Measurements from ENCODE around the gene CDK5.

Gene CDK5

DNA sequence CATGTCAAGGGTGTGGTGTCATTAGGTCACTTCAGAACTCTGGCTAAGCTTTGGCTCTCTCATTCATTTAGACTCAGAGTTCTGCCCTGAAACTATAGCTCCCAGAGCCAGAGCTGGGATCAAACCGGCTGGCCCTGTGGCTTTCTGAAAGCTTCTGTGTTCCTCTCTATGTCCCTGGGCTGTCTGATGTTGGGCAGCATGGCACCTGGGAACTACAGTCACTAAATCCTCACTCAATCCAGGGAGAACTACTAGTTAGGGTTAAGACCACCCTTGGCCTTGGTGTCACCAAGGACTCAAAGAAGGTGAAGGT, 46.6 kb downstream of the CDK5 start:
- H3K4me1 ChIP-seq (ENCODE audit: low read length), result no peaks in the 10 kb centered on the region
- no peaks in the 10 kb centered on the region for H3K27me3 ChIP-seq (ENCODE audit: low read depth, low read length)
- no peak overlapping the region for H3K27ac ChIP-seq (ENCODE audit: low read length)
- no peaks in the 10 kb centered on the region for H4K20me1 ChIP-seq (ENCODE audit: insufficient read depth, low read length)
- no peaks in the 10 kb centered on the region for H3K9me3 ChIP-seq (ENCODE audit: insufficient read depth, low read length)
- no peak overlapping the region for H2AFZ ChIP-seq (ENCODE audit: low read depth, low read length)
- no peaks in the 10 kb centered on the region for H3K79me2 ChIP-seq (ENCODE audit: low read length)
- H3K9ac ChIP-seq (ENCODE audit: low read length), result no peak overlapping the region
- H3K36me3 ChIP-seq (replicated peaks; ENCODE audit: low read depth, low read length), result no peaks in the 10 kb centered on the region
- H3K4me3 ChIP-seq (ENCODE audit: low read length), result no peak overlapping the region
- TF ChIP-seq, protein P1, sequence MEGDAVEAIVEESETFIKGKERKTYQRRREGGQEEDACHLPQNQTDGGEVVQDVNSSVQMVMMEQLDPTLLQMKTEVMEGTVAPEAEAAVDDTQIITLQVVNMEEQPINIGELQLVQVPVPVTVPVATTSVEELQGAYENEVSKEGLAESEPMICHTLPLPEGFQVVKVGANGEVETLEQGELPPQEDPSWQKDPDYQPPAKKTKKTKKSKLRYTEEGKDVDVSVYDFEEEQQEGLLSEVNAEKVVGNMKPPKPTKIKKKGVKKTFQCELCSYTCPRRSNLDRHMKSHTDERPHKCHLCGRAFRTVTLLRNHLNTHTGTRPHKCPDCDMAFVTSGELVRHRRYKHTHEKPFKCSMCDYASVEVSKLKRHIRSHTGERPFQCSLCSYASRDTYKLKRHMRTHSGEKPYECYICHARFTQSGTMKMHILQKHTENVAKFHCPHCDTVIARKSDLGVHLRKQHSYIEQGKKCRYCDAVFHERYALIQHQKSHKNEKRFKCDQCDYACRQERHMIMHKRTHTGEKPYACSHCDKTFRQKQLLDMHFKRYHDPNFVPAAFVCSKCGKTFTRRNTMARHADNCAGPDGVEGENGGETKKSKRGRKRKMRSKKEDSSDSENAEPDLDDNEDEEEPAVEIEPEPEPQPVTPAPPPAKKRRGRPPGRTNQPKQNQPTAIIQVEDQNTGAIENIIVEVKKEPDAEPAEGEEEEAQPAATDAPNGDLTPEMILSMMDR (IDR thresholded peaks at IDR 0.05; ENCODE audit: low read depth, low read length), result no peak
- no peak for TF ChIP-seq EZH2phosphoT487 (IDR thresholded peaks at IDR 0.05; ENCODE audit: low read depth)
- H3K4me2 ChIP-seq (ENCODE audit: low read length), result no peak overlapping the region

DNA sequence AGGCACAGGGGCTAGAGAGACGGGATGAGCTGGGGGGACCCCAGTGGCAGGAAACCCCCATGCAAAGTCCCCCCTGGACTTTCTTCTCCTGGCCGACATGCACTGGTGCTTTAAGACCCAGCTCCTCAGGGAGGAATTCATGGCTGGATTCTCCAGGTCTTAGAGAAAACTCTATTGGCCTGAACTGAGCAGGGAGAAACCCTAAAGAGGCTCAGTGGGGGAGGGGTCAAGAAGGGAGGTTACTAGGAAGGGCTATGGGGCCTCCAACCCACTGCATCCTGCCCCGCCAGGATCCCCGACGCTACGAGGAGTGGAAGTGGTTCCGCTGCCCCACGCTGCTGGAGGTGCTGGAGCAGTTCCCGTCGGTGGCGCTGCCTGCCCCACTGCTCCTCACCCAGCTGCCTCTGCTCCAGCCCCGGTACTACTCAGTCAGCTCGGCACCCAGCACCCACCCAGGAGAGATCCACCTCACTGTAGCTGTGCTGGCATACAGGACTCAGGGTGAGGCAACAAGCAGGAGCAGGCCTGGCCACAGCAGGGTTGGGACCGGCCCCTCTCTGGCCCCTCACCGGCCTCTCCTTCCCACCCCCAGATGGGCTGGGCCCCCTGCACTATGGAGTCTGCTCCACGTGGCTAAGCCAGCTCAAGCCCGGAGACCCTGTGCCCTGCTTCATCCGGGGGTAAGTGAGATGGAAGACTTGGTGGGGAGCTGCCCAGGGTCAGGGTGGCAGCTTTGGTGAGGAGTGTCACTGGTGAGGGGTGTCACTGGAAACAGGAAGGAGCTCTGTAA, 47.2 kb downstream of the CDK5 start:
- no peak overlapping the region for H2AFZ ChIP-seq (ENCODE audit: low read depth, low read length)
- H3K4me1 ChIP-seq (ENCODE audit: low read length), result no peaks in the 10 kb centered on the region
- H3K4me3 ChIP-seq (ENCODE audit: low read length), result no peak overlapping the region
- no peak overlapping the region for H3K9ac ChIP-seq (ENCODE audit: low read length)
- no peaks in the 10 kb centered on the region for H4K20me1 ChIP-seq (ENCODE audit: insufficient read depth, low read length)
- no peaks in the 10 kb centered on the region for H3K27me3 ChIP-seq (ENCODE audit: low read depth, low read length)
- no peaks in the 10 kb centered on the region for H3K79me2 ChIP-seq (ENCODE audit: low read length)
- H3K36me3 ChIP-seq (replicated peaks; ENCODE audit: low read depth, low read length), result no peaks in the 10 kb centered on the region
- no peak overlapping the region for H3K4me2 ChIP-seq (ENCODE audit: low read length)
- TF ChIP-seq, protein P1 (IDR thresholded peaks at IDR 0.05; ENCODE audit: low read depth, low read length), result no peak
- no peak for TF ChIP-seq EZH2phosphoT487 (IDR thresholded peaks at IDR 0.05; ENCODE audit: low read depth)
- no peaks in the 10 kb centered on the region for H3K9me3 ChIP-seq (ENCODE audit: insufficient read depth, low read length)
- H3K27ac ChIP-seq (ENCODE audit: low read length), result no peak overlapping the region

DNA sequence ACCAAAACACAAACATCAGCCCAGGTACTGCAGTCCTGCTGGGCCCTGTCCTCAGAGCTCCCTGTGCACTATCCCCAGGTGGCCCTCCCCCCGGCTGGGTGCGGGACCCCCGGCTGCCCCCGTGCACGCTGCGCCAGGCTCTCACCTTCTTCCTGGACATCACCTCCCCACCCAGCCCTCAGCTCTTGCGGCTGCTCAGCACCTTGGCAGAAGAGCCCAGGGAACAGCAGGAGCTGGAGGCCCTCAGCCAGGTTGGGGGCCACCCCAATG, 47.7 kb downstream of the CDK5 start:
- Histone ChIP-seq H3K9me3 (ENCODE audit: insufficient read depth, low read length) (no peaks in the 10 kb centered on the region), H3K36me3 (replicated peaks; ENCODE audit: low read depth, low read length) (no peaks in the 10 kb centered on the region), H3K27me3 (ENCODE audit: low read depth, low read length) (no peaks in the 10 kb centered on the region), H4K20me1 (ENCODE audit: insufficient read depth, low read length) (no peaks in the 10 kb centered on the region), H3K79me2 (ENCODE audit: low read length) (no peaks in the 10 kb centered on the region), H3K4me3 (ENCODE audit: low read length) (no peak overlapping the region), H2AFZ (ENCODE audit: low read depth, low read length) (no peak overlapping the region), H3K27ac (ENCODE audit: low read length) (no peak overlapping the region), H3K9ac (ENCODE audit: low read length) (no peak overlapping the region), H3K4me1 (ENCODE audit: low read length) (no peaks in the 10 kb centered on the region), H3K4me2 (ENCODE audit: low read length) (no peak overlapping the region)
- TF ChIP-seq, protein P1 (IDR thresholded peaks at IDR 0.05; ENCODE audit: low read depth, low read length), result no peak
- TF ChIP-seq EZH2phosphoT487 (IDR thresholded peaks at IDR 0.05; ENCODE audit: low read depth), result no peak

- H3K27ac ChIP-seq (ENCODE audit: low read length), result no peak overlapping the region
- H2AFZ ChIP-seq (ENCODE audit: low read depth, low read length), result no peak overlapping the region
Observed at GRCh38 chr7:151009327-151010036, 48.2 kb downstream of the CDK5 start.

More at GRCh38 chr7:151009327-151010036, 48.2 kb downstream of the CDK5 start:
- no peaks in the 10 kb centered on the region for H3K4me1 ChIP-seq (ENCODE audit: low read length)
- no peak overlapping the region for H3K4me2 ChIP-seq (ENCODE audit: low read length)
- H3K4me3 ChIP-seq (ENCODE audit: low read length), result no peak overlapping the region
- H4K20me1 ChIP-seq (ENCODE audit: insufficient read depth, low read length), result no peaks in the 10 kb centered on the region
- no peaks in the 10 kb centered on the region for H3K79me2 ChIP-seq (ENCODE audit: low read length)
- peaks cover under 1% of the 10 kb centered on the region; the same call in 1 of the 2 replicates for H3K27me3 ChIP-seq (ENCODE audit: low read depth, low read length)
- no peaks in the 10 kb centered on the region for H3K36me3 ChIP-seq (replicated peaks; ENCODE audit: low read depth, low read length)
- no peak overlapping the region for H3K9ac ChIP-seq (ENCODE audit: low read length)
- no peak for TF ChIP-seq EZH2phosphoT487 (IDR thresholded peaks at IDR 0.05; ENCODE audit: low read depth)
- no peaks in the 10 kb centered on the region for H3K9me3 ChIP-seq (ENCODE audit: insufficient read depth, low read length)
